GM13976 (cell line): Measurements from ENCODE around the gene ZDHHC6.
"Not testable (repeated sequence)": the region's sequence is repeated elsewhere in the genome, so short reads cannot be mapped to it uniquely, and the experiment has no call there.

Source experiments
- DNase-seq: peaks from one replicate; pipeline ENCODE4 v3.0.0; 2012; ENCODE audit warnings: low spot score
- CTCF ChIP-seq: IDR thresholded peaks from 2 replicates; pipeline ENCODE4 v1.5.1; 2012; ENCODE audit warnings: borderline replicate concordance, mild to moderate bottlenecking; ENCODE audit not compliant: insufficient read depth; ENCODE audit errors: extremely low read depth, missing control alignments, control extremely low read depth
- in situ Hi-C: fragments of 300-500 bp; cut with MboI; formaldehyde crosslinking; loops from one replicate; pipeline ENCODE4 v1.12.0; 2022; ENCODE audit warnings: low sequenced_read_pairs, mixed read lengths, inconsistent platforms; ENCODE audit not compliant: unreplicated experiment

Gene ZDHHC6

GRCh38 chr10:112388548-112388947 lies 58.2 kb downstream of the ZDHHC6 start:
- TF ChIP-seq CTCF = no peak
- no peak for DNase-seq
- in situ Hi-C loops = no loop called here

GRCh38 chr10:112388056-112388455 lies 58.7 kb downstream of the ZDHHC6 start:
- in situ Hi-C loops = not testable (repeated sequence)

GRCh38 chr10:112385201-112385600 lies 61.5 kb downstream of the ZDHHC6 start:
- no peak for TF ChIP-seq CTCF
- no peak for DNase-seq
- in situ Hi-C loops = no loop called here

More at GRCh38 chr10:112388056-112388455, 58.7 kb downstream of the ZDHHC6 start:
- DNase-seq = not testable (repeated sequence)

GRCh38 chr10:112384141-112384540 lies 62.6 kb downstream of the ZDHHC6 start:
- in situ Hi-C loops = no loop called here
- no peak for TF ChIP-seq CTCF
- no peak for DNase-seq

GRCh38 chr10:112383325-112383724 lies 63.4 kb downstream of the ZDHHC6 start:
- DNase-seq = no peak
- in situ Hi-C loops = no loop called here

GRCh38 chr10:112382515-112383235 lies 64.0 kb downstream of the ZDHHC6 start:
- no peak for TF ChIP-seq CTCF
- DNase-seq = no peak
- in situ Hi-C loops = no loop called here

More at GRCh38 chr10:112383325-112383724, 63.4 kb downstream of the ZDHHC6 start:
- TF ChIP-seq CTCF = no peak
